ENCODE results near the gene CDHR3.
"Not testable (repeated sequence)": the region's sequence is repeated elsewhere in the genome, so short reads cannot be mapped to it uniquely, and the experiment has no call there.

Gene CDHR3

DNA sequence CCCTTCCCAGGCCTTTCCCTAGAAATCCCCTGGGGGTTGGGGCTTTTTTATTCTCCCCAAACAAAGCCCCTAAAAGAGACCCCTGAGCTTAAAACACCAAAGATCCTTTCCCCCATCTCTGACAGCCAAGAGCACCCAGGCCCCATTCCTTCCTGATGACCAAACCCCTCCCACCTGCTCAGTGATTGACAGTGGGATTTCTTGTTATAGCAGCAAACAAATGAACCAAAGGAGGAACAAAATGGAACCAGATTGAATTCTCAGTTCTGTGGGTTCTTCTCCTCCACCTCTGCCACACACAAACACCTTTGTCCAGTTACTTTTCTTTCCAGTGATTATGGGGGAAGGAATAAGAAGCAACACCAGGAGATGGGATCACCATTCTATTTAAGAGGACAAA, 21.5 kb upstream of the CDHR3 start:
- H3K36me3 Mint-ChIP-seq = no peaks in the 10 kb centered on the region
- no peak overlapping the region for H3K4me3 Mint-ChIP-seq
- H3K27ac Mint-ChIP-seq = no peak overlapping the region
- no peaks in the 10 kb centered on the region for H3K27me3 Mint-ChIP-seq
- no peak for DNase-seq (ENCODE audit: low spot score in 2 of 2)
- no peaks in the 10 kb centered on the region for H3K9me3 Mint-ChIP-seq
- no peak for ATAC-seq (ENCODE audit: low read depth)
- H3K4me1 Mint-ChIP-seq = no peaks in the 10 kb centered on the region

GRCh38 chr7:105943486-105943885, 19.6 kb upstream of the CDHR3 start:
- ATAC-seq (ENCODE audit: low read depth) = no peak
- no peak overlapping the region for H3K4me3 Mint-ChIP-seq
- H3K27ac Mint-ChIP-seq = no peak overlapping the region

DNA sequence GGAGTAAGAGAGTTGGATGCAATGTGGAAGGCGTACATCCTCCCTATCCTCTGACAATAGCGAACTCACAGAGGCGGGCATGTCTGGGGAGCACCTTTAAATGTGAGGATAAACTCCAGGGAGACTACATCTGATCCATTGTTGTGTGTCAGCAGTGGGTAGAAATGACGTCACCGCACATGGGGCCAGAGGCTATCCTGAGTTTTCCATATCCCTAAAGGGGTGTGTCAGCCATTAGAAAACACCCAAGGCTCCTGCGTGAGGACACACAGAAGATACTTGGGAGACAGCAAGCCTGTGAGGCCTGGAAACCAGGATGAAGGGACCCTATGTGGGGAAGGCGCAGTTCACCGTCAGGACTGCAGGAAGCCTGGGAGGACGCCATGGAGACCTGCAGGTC, 17.2 kb upstream of the CDHR3 start:
- Mint-ChIP-seq H3K9me3 (no peaks in the 10 kb centered on the region), H3K4me1 (peaks cover 5% of the 10 kb centered on the region), H3K36me3 (no peaks in the 10 kb centered on the region), H3K4me3 (no peak overlapping the region), H3K27me3 (no peaks in the 10 kb centered on the region), H3K27ac (no peak overlapping the region)
- DNase-seq (ENCODE audit: low spot score in 2 of 2) = no peak
- ATAC-seq (ENCODE audit: low read depth) = no peak

More at GRCh38 chr7:105943486-105943885, 19.6 kb upstream of the CDHR3 start:
- Mint-ChIP-seq H3K27me3 (no peaks in the 10 kb centered on the region), H3K4me1 (peaks cover 5% of the 10 kb centered on the region), H3K36me3 (no peaks in the 10 kb centered on the region), H3K9me3 (no peaks in the 10 kb centered on the region)
- no peak for DNase-seq (ENCODE audit: low spot score in 2 of 2)

GRCh38 chr7:105951597-105951996, 11.5 kb upstream of the CDHR3 start:
- ATAC-seq (ENCODE audit: low read depth) (no peak), DNase-seq (ENCODE audit: low spot score in 2 of 2) (no peak)
- Mint-ChIP-seq H3K36me3 (no peaks in the 10 kb centered on the region), H3K27me3 (peaks cover 6% of the 10 kb centered on the region), H3K27ac (no peak overlapping the region), H3K9me3 (peaks cover 4% of the 10 kb centered on the region), H3K4me1 (peaks cover 5% of the 10 kb centered on the region), H3K4me3 (no peak overlapping the region)

DNA sequence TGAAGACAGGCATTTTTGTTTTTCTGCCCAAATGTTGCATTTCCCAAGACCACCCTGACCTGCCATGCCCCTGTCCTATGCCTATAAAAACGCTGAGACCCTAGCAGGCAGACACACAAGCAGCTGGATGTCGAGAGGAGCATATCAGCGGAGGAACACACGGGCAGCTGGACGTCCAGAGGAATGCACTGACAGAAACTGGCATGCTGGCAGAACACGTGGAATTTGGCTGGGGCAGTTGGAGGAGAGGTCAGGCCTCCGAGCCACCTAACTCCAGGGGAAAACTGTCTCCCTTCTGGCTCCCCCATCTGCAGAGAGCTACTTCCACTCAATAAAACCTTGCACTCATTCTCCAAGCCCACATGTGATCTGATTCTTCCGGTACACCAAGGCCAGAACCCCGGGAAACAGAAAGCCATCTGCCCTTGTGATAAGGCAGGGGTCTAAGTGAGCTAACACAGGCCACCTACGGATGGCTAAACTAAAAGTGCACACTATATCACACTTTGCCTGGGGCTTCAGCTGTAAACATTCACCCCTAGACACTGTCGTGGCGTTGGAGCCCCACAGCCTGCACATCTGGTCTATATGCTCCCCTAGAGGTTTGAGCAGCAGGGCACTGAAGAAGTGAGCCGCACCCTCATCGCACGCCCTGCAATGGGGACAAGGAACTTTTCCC, 10.0 kb upstream of the CDHR3 start:
- Mint-ChIP-seq H3K27me3 (peaks cover 8% of the 10 kb centered on the region), H3K4me3 (no peak overlapping the region), H3K9me3 (peaks cover 4% of the 10 kb centered on the region), H3K27ac (no peak overlapping the region), H3K36me3 (no peaks in the 10 kb centered on the region), H3K4me1 (no peaks in the 10 kb centered on the region)
- ATAC-seq (ENCODE audit: low read depth) (no peak), DNase-seq (ENCODE audit: low spot score in 2 of 2) (no peak)

DNA sequence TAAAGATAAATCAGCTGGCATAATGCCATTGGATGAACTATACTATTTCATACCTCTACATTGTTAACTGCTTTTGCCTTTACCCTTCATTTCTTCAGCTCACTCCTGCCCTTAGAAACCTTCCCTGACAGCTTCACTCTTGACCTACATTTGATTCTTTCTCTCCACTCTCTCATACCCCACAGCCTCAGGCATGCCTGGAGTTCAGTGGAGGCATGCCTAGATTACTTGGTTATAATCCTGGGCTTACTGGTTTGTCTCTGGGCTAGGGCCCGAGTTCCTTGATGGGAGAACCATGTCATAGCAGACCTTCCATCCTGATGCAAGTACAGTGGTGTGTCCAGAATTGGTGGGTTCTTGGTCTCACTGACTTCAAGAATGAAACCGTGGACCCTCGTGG, 8.4 kb upstream of the CDHR3 start:
- Mint-ChIP-seq H3K27me3 (peaks cover 8% of the 10 kb centered on the region), H3K27ac (no peak overlapping the region), H3K36me3 (no peaks in the 10 kb centered on the region), H3K4me1 (no peaks in the 10 kb centered on the region), H3K9me3 (peaks cover 4% of the 10 kb centered on the region), H3K4me3 (no peak overlapping the region)
- DNase-seq (ENCODE audit: low spot score in 2 of 2) = no peak
- no peak for ATAC-seq (ENCODE audit: low read depth)

- not testable (repeated sequence) for H3K9me3 Mint-ChIP-seq; DNase-seq (ENCODE audit: low spot score in 2 of 2); H3K4me3 Mint-ChIP-seq; H3K4me1 Mint-ChIP-seq; H3K36me3 Mint-ChIP-seq; ATAC-seq (ENCODE audit: low read depth); H3K27me3 Mint-ChIP-seq; H3K27ac Mint-ChIP-seq
Measured at GRCh38 chr7:105955651-105956466, 7.2 kb upstream of the CDHR3 start.

- H3K36me3 Mint-ChIP-seq = no peaks in the 10 kb centered on the region
- no peak for ATAC-seq (ENCODE audit: low read depth)
- DNase-seq (ENCODE audit: low spot score in 2 of 2) = no peak
- no peak overlapping the region for H3K27ac Mint-ChIP-seq
- no peak overlapping the region for H3K4me3 Mint-ChIP-seq
- H3K27me3 Mint-ChIP-seq = peaks cover 8% of the 10 kb centered on the region
- H3K4me1 Mint-ChIP-seq = no peaks in the 10 kb centered on the region
- H3K9me3 Mint-ChIP-seq = no peaks in the 10 kb centered on the region
Measured at GRCh38 chr7:105958012-105958411, 5.1 kb upstream of the CDHR3 start.

- Mint-ChIP-seq H3K9me3 (no peaks in the 10 kb centered on the region), H3K4me1 (no peaks in the 10 kb centered on the region), H3K27ac (no peak overlapping the region), H3K36me3 (no peaks in the 10 kb centered on the region), H3K4me3 (no peak overlapping the region), H3K27me3 (peaks cover 4% of the 10 kb centered on the region)
- ATAC-seq (ENCODE audit: low read depth) = no peak
- no peak for DNase-seq (ENCODE audit: low spot score in 2 of 2)
Measured at GRCh38 chr7:105962353-105962752, 711 bp upstream of the CDHR3 start.

GRCh38 chr7:105971845-105972244, 8.8 kb downstream of the CDHR3 start:
- H3K27ac Mint-ChIP-seq = no peak overlapping the region
- ATAC-seq (ENCODE audit: low read depth) = no peak
- no peaks in the 10 kb centered on the region for H3K9me3 Mint-ChIP-seq
- no peak for DNase-seq (ENCODE audit: low spot score in 2 of 2)
- no peak overlapping the region for H3K4me3 Mint-ChIP-seq
- H3K27me3 Mint-ChIP-seq = peaks cover 5% of the 10 kb centered on the region
- no peaks in the 10 kb centered on the region for H3K36me3 Mint-ChIP-seq
- peaks cover 3% of the 10 kb centered on the region for H3K4me1 Mint-ChIP-seq

DNA sequence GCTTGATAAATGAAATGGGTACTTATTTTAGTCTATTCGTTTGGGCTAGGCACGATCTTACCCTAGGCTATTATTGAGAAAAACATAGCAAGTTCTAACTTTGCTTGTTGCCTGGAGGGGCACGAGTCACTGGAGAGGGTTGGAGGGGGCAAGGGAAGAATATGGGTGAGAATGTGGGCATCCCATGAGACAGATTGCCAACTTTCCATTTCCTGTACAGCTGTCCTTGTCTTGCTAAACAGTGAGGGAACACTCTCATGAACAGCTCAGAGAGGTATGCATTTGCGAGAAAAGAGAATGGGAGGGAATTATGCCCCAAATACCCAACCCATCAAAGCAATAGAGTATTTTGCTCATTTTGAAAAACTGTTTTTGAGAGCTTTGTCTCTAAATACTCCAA, 9.2 kb downstream of the CDHR3 start:
- H3K27ac Mint-ChIP-seq = no peak overlapping the region
- no peaks in the 10 kb centered on the region for H3K36me3 Mint-ChIP-seq
- no peak overlapping the region for H3K4me3 Mint-ChIP-seq

GRCh38 chr7:105974471-105974870, 11.4 kb downstream of the CDHR3 start:
- peaks cover 3% of the 10 kb centered on the region for H3K4me1 Mint-ChIP-seq
- H3K36me3 Mint-ChIP-seq = no peaks in the 10 kb centered on the region
- H3K27me3 Mint-ChIP-seq = peaks cover 6% of the 10 kb centered on the region
- H3K9me3 Mint-ChIP-seq = no peaks in the 10 kb centered on the region
- DNase-seq (ENCODE audit: low spot score in 2 of 2) (no peak), ATAC-seq (ENCODE audit: low read depth) (no peak)
- no peak overlapping the region for H3K27ac Mint-ChIP-seq
- H3K4me3 Mint-ChIP-seq = no peak overlapping the region

More for the DNA sequence above, 9.2 kb downstream of the CDHR3 start:
- H3K27me3 Mint-ChIP-seq = peaks cover 5% of the 10 kb centered on the region
- H3K4me1 Mint-ChIP-seq = peaks cover 3% of the 10 kb centered on the region
- H3K9me3 Mint-ChIP-seq = no peaks in the 10 kb centered on the region
- ATAC-seq (ENCODE audit: low read depth) = no peak
- DNase-seq (ENCODE audit: low spot score in 2 of 2) = no peak

DNA sequence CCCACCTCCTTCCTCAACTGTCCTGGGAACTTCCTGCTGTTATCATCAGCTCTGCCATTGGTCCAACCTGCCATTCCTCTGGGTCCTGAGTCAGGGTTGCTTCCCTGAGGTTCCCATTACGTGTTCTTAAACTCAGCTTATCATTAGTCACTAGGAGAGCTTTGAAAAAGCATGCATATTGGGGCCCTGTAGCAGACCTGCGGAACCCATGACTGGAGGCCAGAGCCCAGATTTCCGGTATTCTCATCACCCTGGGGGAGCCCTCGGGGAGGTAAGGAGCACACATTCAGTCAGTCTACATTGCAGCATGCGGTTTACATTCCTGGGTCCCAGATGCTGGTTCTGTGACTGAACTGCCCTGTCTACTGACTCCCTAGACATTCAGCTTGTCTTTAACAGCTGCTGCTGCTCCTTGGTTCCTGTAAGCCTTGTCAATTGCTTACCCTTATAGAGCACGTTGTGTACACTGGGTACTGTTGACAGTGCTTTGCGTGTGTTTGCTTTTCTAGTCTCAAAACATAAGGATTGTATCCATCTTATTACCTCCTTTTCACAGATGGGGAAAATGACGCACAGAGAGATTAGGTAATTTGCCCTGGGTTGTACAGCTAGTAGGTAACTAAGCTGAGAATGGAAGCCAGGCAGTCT, 12.8 kb downstream of the CDHR3 start:
- no peaks in the 10 kb centered on the region for H3K9me3 Mint-ChIP-seq
- ATAC-seq (ENCODE audit: low read depth) = no peak
- no peaks in the 10 kb centered on the region for H3K36me3 Mint-ChIP-seq
- no peak for DNase-seq (ENCODE audit: low spot score in 2 of 2)
- H3K4me1 Mint-ChIP-seq = peaks cover 3% of the 10 kb centered on the region
- no peak overlapping the region for H3K27ac Mint-ChIP-seq
- H3K4me3 Mint-ChIP-seq = no peak overlapping the region
- H3K27me3 Mint-ChIP-seq = peaks cover 6% of the 10 kb centered on the region

DNA sequence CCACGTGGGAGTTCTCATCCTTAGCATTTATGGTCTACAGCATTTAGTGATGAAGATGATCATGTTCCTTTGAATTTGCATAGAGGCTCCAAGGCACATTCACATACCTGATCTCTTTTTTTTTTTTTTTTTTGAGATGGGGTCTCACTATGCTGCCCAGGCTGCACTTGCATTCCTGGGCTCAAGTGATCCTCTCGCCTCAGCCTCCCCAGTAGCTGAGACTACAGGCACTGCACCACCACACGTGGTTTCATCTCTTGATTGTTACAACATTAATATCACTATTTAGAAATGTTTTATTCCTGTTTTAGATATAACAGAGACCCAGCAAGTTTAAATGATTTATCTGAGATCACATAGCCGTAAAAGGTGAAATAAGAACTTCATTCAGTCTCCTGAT, 13.8 kb downstream of the CDHR3 start:
- Mint-ChIP-seq H3K36me3 (no peaks in the 10 kb centered on the region), H3K27me3 (peaks cover 9% of the 10 kb centered on the region)
- no peak for ATAC-seq (ENCODE audit: low read depth)

More for the DNA sequence above, 13.8 kb downstream of the CDHR3 start:
- Mint-ChIP-seq H3K27ac (no peak overlapping the region), H3K4me1 (peaks cover 3% of the 10 kb centered on the region), H3K9me3 (no peaks in the 10 kb centered on the region), H3K4me3 (no peak overlapping the region)
- DNase-seq (ENCODE audit: low spot score in 2 of 2) = no peak
